Glomerular endothelial cell (primary cell): ENCODE data around the gene LAIR1. TPM values are rescaled to one million over a fixed set of nuclear protein-coding genes. Genes with fewer than 3 reads are reported as not detected.
"Not testable (repeated sequence)": the region's sequence is repeated elsewhere in the genome, so short reads cannot be mapped to it uniquely, and the experiment has no call there.

Experiments used
- DNase-seq: peaks from one replicate; pipeline ENCODE4 v3.0.0-alpha.2; 2011; ENCODE audit warnings: low read depth, low spot score; ENCODE audit errors: extremely low read depth
- total RNA-seq: library from RNA; depleted of rRNA; stranded (reverse); fragments of >200 nt; gene quantifications from 2 replicates; pipeline ENCODE4 v1.2.3, GENCODE V29; 2015

Gene LAIR1
- total RNA-seq, 1 donor from 2014 or later = not detected

GRCh38 chr19:54351474-54351873 lies 13.3 kb downstream of the LAIR1 start:
- no peak for DNase-seq

GRCh38 chr19:54345938-54346386 lies 18.8 kb downstream of the LAIR1 start:
- DNase-seq = no peak

- no peak for DNase-seq
Measured at GRCh38 chr19:54343868-54344267, 20.9 kb downstream of the LAIR1 start.

- no peak for DNase-seq
Measured at GRCh38 chr19:54341295-54341694, 23.4 kb downstream of the LAIR1 start.

GRCh38 chr19:54339646-54340358 lies 24.9 kb downstream of the LAIR1 start:
- DNase-seq = no peak

GRCh38 chr19:54338521-54338920 lies 26.2 kb downstream of the LAIR1 start:
- no peak for DNase-seq

- no peak for DNase-seq
Measured at GRCh38 chr19:54337858-54338230, 26.9 kb downstream of the LAIR1 start.

GRCh38 chr19:54336893-54337857 lies 27.6 kb downstream of the LAIR1 start:
- no peak for DNase-seq

GRCh38 chr19:54335979-54336892 lies 28.5 kb downstream of the LAIR1 start:
- no peak for DNase-seq

- DNase-seq = no peak
Measured at GRCh38 chr19:54335164-54335563, 29.6 kb downstream of the LAIR1 start.

- no peak for DNase-seq
Measured at GRCh38 chr19:54333586-54334298, 31.0 kb downstream of the LAIR1 start.

GRCh38 chr19:54332149-54332548 lies 32.6 kb downstream of the LAIR1 start:
- DNase-seq = no peak

- no peak for DNase-seq
Measured at GRCh38 chr19:54331626-54332025, 33.1 kb downstream of the LAIR1 start.

- no peak for DNase-seq
Measured at GRCh38 chr19:54329476-54330165, 35.1 kb downstream of the LAIR1 start.

GRCh38 chr19:54328781-54329180 lies 36.0 kb downstream of the LAIR1 start:
- not testable (repeated sequence) for DNase-seq

GRCh38 chr19:54325631-54326030 lies 39.1 kb downstream of the LAIR1 start:
- no peak for DNase-seq

- peak; percentile 25 for DNase-seq
Measured at GRCh38 chr19:54325194-54325621, 39.5 kb downstream of the LAIR1 start.

- no peak for DNase-seq
Measured at GRCh38 chr19:54324071-54324470, 40.7 kb downstream of the LAIR1 start.

- not testable (repeated sequence) for DNase-seq
Measured at GRCh38 chr19:54322934-54323333, 41.8 kb downstream of the LAIR1 start.
